AG04450 (cell line): ENCODE results near the gene RSBN1. TPM values are rescaled to one million over a fixed set of nuclear protein-coding genes. Genes with fewer than 3 reads are reported as not detected.

Experiments used
- CTCF ChIA-PET: fragments of 300-600, 350-600 bp; formaldehyde crosslinking; extraction: SDS; loops from one replicate; lab custom pipeline; 2022; ENCODE audit warnings: antibody characterized with exemption, inconsistent platforms; lab: Charles Lee
- POLR2A ChIA-PET: fragments of 350-600 bp; formaldehyde crosslinking; extraction: SDS; loops from one replicate; lab custom pipeline; 2021; ENCODE audit warnings: antibody characterized with exemption, inconsistent platforms; lab: Yijun Ruan, JAX
- DNase-seq: peaks from one replicate; pipeline ENCODE4 v3.0.0-alpha.2; 2011; ENCODE audit warnings: low read depth, low spot score
- H3K27ac ChIP-seq: one replicate; pipeline ENCODE4 v1.5.1; 2012; ENCODE audit warnings: low read depth, low read length, control low read depth
- H3K27me3 ChIP-seq: one replicate; pipeline ENCODE4 v1.6.0; 2012; ENCODE audit warnings: low read length; ENCODE audit not compliant: control insufficient read depth, insufficient read depth
- H3K4me3 ChIP-seq: 2 replicates; pipeline ENCODE4 v1.5.1; 2011; ENCODE audit warnings: mild to moderate bottlenecking, low read depth, low read length, control low read depth
- H3K9me3 ChIP-seq: 2 replicates; pipeline ENCODE4 v1.5.1; 2012; ENCODE audit warnings: low read length; ENCODE audit not compliant: control insufficient read depth, insufficient read depth
- polyA plus RNA-seq: library from polyadenylated mRNA; depleted of rRNA; stranded (reverse); fragments of >200 nt; gene quantifications from 2 replicates; pipeline ENCODE4 v1.2.3, GENCODE V29; 2011
- TF ChIP-seq, protein P1 (sequence below): IDR thresholded peaks from 2 replicates; pipeline ENCODE4 v1.5.1; 2011; ENCODE audit warnings: low read depth, low read length, control low read depth, inconsistent platforms

RSBN1 gene
- polyA plus RNA-seq, 1 experiment: 12.2 TPM

DNA sequence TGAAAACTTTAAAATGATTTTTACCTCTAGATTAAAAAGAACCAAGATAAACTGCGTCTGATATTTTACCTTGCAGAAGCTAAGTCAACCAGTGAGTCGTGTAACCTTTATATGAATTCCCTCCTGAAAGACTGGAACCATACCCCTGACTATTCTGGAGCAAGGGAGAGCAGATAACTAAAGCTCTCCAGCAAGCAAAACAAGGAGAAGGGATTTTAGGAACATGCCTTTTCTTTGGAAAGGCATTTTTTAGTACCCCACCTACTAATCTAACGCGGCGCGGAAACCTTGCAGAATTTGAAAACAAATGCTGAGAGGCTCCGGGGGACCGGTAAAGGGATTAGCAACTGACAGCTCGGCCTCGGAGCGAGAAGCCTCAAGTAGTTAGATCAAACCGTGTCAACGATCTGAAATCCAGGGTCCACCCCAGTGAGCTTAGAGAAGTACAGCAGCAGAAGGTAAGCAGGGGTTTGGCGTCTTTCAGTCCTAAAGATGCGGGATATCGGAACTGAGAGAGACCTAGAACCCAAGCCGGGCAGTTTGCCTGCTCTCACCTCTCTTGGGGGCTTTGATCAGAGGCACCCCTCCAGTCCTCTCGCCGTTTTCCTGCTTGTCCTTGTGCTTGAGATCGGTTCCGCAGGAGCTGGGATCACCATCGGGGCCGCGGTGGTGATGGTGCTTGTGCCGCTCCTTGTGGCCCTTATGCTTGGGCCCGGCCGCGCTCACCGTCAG lies 954 bp downstream of the RSBN1 start:
- Histone ChIP-seq H3K27me3 (no peaks in the 10 kb centered on the region), H3K9me3 (no peaks in the 10 kb centered on the region; the same call in 1 of the 2 replicates), H3K27ac (peak overlapping the region; percentile 70), H3K4me3 (peak overlapping the region; percentile 86)
- CTCF ChIA-PET: interaction anchor here (0.9 kb wide), 2 partner anchors 24 to 702 kb away, joined by 3 read pairs; no protein-coding TSS in a partner anchor
- TF ChIP-seq, protein P1, sequence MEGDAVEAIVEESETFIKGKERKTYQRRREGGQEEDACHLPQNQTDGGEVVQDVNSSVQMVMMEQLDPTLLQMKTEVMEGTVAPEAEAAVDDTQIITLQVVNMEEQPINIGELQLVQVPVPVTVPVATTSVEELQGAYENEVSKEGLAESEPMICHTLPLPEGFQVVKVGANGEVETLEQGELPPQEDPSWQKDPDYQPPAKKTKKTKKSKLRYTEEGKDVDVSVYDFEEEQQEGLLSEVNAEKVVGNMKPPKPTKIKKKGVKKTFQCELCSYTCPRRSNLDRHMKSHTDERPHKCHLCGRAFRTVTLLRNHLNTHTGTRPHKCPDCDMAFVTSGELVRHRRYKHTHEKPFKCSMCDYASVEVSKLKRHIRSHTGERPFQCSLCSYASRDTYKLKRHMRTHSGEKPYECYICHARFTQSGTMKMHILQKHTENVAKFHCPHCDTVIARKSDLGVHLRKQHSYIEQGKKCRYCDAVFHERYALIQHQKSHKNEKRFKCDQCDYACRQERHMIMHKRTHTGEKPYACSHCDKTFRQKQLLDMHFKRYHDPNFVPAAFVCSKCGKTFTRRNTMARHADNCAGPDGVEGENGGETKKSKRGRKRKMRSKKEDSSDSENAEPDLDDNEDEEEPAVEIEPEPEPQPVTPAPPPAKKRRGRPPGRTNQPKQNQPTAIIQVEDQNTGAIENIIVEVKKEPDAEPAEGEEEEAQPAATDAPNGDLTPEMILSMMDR: no peak
- DNase-seq: no peak
- POLR2A ChIA-PET: interaction anchor here (1.1 to 1.6 kb wide), 2 partner anchors 51 to 53 kb away, joined by 4 to 19 read pairs; no protein-coding TSS in a partner anchor

DNA sequence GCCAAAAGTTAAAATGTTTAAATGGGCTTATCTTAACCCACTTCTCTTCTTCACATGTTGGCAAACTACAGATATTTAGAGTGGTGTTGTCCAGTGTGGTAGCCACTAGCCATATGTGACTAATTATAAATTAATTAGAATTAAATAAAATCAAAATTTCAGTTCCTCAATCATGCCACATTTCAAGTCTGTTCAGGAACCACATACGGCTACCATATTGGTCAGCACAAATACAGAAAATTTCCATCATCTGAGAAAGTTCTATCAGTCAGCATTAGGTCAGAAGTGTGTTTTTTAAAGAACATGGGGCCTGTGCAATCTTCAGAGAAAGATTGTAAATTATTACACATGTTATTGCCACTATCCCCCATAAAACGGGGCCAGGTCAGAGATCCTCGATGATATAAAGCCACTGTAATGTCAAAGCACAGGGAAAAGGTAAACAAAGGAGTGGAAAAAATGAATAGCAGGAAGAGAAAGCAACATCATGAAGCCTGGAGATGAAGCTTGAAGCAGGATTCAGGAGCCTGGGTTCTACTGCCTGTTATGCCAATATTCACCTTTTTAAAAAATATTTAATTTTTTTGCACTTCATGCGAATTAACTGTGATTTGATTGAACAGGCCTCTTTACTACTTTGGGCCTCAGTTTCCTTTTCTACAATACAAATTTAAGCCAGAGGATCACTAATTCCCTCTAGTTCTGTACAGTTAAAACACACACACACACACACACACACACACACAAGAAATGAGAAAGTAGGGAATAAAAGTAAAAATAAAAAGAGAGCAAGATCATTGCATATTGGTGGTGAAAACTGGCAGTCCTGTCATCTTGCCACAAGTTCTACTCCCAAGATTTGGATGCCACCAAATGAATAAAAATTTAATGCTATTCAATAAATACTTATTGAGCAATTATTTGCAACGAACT lies 2.3 kb downstream of the RSBN1 start:
- H3K27ac ChIP-seq: no peak overlapping the region

DNA sequence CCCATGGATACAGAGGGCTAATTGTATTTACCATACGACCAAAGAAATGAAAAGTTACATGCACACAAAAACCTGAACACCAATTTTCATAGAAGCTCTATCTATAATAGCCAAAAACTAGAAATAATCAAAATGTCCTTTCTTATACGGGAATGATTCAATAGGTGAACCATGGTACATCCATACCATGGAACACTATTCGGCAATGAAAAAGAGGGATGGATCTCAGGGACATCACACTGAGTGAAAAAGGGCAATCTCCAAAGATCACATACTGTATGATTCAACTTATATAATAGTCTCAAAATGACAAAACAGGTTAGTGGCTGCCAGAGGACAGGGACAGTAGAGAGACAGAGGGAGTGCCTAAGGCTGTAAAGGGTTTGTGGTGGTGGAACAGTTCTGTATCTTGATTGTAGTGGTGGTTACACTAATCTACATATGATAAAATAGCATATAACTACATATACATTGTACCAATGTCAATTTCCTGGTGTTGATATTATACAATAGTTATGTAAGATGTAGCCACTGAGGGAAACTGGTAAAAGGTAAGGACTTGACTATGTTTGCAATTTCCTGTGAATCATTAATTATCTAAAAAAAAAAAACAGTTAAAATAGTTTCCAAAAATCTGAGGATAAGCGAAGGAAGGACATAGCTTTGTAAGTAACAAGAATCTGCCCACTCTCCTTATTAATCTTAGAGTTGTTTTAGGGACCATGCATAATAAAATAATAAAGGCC lies 3.7 kb downstream of the RSBN1 start:
- Histone ChIP-seq H3K9me3 (no peaks in the 10 kb centered on the region; the same call in 1 of the 2 replicates), H3K27ac (no peak overlapping the region), H3K27me3 (no peaks in the 10 kb centered on the region), H3K4me3 (no peak overlapping the region)
- DNase-seq: no peak
- ChIA-PET CTCF (interaction anchor here (1.1 kb wide), 1 partner anchor 736 kb away, joined by 4 read pairs; the partner anchor contains the start of gene LRIG2), POLR2A (no interaction called here)
- TF ChIP-seq, protein P1: no peak

More for the DNA sequence above, 2.3 kb downstream of the RSBN1 start:
- POLR2A ChIA-PET: interaction anchor here (0.7 kb wide), 1 partner anchor 291 kb away, joined by 4 read pairs; no protein-coding TSS in a partner anchor
- no peaks in the 10 kb centered on the region; the same call in 1 of the 2 replicates for H3K9me3 ChIP-seq
- TF ChIP-seq, protein P1: no peak
- CTCF ChIA-PET: no interaction called here
- no peaks in the 10 kb centered on the region for H3K27me3 ChIP-seq
- no peak for DNase-seq
- peak overlapping the region; percentile 86 for H3K4me3 ChIP-seq

DNA sequence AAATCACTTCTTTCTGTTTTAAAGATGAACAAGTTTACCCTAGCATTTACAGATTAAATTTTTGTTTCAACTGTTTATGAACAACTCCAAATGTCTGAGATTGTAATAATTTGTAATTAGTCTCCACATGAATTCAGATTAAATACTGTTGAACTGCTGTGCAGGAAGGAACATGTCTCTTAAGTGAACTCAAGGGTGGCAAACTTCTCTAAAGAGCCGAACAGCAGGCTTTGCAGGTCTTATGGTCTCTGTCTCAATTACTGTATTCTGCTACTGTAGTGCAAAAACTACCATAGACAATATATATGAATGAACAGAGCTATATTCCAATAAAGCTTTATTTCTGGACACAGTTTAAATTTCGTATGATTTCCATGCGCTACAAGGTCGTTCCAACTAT lies 6.6 kb downstream of the RSBN1 start:
- Histone ChIP-seq H3K27me3 (no peaks in the 10 kb centered on the region), H3K4me3 (no peak overlapping the region), H3K9me3 (no peaks in the 10 kb centered on the region), H3K27ac (no peak overlapping the region)
- TF ChIP-seq, protein P1: no peak
- CTCF ChIA-PET: no interaction called here
- no peak for DNase-seq
- POLR2A ChIA-PET: interaction anchor here (0.6 kb wide), 1 partner anchor 730 kb away, joined by 3 read pairs; no protein-coding TSS in a partner anchor
